B cell (primary cell): ENCODE results near the gene KLHL30.

Source experiments
- EZH2 ChIP-seq: IDR thresholded peaks from 2 replicates; pipeline ENCODE4 v1.6.1; 2012; ENCODE audit warnings: borderline replicate concordance, low read depth, mild to moderate bottlenecking, moderate library complexity, low read length; ENCODE audit not compliant: insufficient read depth, poor library complexity, severe bottlenecking
- TF ChIP-seq, protein P1 (sequence below): fragments of 200-600 bp; IDR thresholded peaks from one replicate; pipeline ENCODE4 v1.8.0; 2022; ENCODE audit warnings: antibody characterized with exemption, mild to moderate bottlenecking

DNA sequence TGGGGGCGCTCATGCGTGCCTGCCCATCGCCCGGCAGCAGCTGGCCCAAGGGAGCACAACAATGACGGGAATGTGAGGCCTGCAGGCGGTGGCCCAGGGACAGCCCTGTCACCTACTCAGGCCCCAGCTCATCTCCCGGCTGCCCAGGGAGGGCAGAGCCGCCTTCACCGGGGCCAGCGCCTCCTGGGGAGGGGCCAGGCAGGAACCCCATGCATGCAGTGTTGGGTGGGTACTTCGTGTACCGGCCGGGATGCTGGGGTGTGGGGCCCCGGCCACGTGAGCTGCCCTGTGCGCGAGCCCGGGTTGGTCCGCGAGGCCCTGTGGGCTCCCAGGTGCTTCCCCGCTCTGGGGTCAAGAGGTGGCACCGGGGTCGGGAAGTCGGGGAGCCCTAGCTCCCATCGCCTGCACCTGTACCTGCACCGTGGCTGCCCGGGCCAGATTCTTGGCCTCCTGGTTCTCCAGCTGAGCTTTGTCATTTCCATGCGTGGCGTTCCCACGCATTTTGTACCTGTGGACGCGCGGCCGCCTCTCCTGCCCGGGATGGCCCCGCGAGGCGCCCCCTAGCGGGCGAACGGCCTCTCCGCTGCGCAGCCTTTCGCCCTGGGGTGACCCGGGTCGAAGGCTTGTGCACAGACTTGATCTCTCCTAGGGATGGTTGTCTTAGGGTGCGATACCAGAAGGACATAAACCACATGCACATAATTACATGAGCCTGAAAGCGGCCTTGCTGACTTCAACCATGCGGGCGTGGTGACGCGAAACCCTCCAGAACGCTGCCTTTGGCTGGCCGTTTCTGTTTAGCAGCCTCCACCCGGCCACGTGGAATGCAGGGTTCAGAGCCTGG lies 950 bp downstream of the KLHL30 start:
- TF ChIP-seq, protein P1, sequence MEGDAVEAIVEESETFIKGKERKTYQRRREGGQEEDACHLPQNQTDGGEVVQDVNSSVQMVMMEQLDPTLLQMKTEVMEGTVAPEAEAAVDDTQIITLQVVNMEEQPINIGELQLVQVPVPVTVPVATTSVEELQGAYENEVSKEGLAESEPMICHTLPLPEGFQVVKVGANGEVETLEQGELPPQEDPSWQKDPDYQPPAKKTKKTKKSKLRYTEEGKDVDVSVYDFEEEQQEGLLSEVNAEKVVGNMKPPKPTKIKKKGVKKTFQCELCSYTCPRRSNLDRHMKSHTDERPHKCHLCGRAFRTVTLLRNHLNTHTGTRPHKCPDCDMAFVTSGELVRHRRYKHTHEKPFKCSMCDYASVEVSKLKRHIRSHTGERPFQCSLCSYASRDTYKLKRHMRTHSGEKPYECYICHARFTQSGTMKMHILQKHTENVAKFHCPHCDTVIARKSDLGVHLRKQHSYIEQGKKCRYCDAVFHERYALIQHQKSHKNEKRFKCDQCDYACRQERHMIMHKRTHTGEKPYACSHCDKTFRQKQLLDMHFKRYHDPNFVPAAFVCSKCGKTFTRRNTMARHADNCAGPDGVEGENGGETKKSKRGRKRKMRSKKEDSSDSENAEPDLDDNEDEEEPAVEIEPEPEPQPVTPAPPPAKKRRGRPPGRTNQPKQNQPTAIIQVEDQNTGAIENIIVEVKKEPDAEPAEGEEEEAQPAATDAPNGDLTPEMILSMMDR: peak; percentile 61
- TF ChIP-seq EZH2: no peak
